Loucy (cell line): ENCODE results near the gene DUSP16.

Source experiments
- CTCF ChIP-seq: fragments of 200-600 bp; sonication (generic); conservative IDR thresholded peaks from 2 replicates; pipeline ENCODE4 v1.5.1; 2014; ENCODE audit warnings: mild to moderate bottlenecking, antibody characterized with exemption, low read length
- EZH2phosphoT487 ChIP-seq: fragments of 200-600 bp; IDR thresholded peaks from 2 replicates; pipeline ENCODE4 v1.6.1; 2018; ENCODE audit warnings: antibody characterized with exemption, mild to moderate bottlenecking, moderate library complexity, borderline replicate concordance

- TF ChIP-seq EZH2phosphoT487 (no peak), CTCF (no peak)
Observed at GRCh38 chr12:12539028-12539810, 23.4 kb downstream of the DUSP16 start.
